Cerebellar cortex (tissue), 1 donor: ENCODE results near the gene CHD1L.
"Not testable (repeated sequence)": the region's sequence is repeated elsewhere in the genome, so short reads cannot be mapped to it uniquely, and the experiment has no call there.

ENCODE experiments used
- DNase-seq: peaks from one replicate; pipeline ENCODE4 v3.0.0-alpha.2; 2015; ENCODE audit warnings: low spot score

The CHD1L gene

DNA sequence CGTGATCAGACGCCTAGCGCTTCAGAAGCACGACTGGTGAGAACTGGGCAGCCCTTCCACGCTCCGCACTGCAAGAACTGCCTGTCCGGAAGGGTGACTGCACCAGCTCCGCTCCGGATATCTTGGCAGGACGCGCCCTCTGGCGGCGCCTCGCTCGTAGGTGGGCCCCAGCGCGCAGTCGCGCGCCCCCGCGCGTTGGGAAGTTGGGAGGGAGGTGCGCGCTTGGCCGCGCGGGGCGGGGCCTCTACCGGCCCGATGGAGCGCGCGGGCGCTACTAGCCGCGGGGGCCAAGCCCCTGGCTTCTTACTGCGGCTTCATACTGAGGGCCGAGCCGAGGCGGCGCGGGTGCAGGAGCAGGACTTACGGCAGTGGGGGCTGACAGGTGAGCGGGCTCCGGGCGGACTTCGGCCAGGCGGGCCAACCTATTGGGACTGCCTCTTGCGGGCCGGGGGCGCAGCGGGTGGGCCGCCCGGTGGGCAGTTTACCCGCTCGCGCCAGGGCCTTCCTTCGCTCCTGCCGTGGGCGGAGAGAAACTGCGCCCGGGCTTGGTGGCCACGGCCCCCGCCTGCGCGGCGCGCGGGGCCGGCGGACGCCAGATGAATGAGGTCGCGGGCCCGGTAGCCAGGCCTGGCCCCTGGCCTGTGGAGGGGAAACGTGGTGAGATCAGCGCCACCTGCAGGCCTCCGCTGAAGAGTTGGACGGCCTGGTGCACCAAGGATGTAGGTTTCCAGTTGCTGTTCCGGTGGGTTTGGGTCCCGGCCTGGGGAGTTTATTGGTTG lies at the start of gene CHD1L:
TSS of gene CHD1L (plus strand) at position 236 of the 779 bp plus-strand sequence. CDS start at position 256, 20 bp downstream.
- DNase-seq: peak; percentile 94

DNA sequence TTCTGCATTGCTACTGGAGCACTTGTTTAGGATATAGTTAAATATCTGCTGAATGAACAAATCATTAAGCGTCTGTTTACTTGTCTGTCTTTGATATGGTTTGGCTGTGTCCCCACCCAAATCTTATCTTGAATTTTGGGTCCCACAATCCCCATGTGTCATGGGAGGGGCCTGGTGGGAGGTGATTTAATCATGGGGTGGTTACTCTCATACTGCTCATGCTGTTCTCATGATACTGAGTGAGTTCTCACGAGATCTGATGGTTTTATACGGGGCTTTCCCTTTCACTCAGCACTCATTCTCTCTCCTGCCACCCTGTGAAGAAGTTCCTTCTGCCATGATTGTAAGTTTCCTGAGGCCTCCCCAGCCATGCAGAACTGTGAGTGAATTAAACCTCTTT lies 45.2 kb upstream of the CHD1L start:
- not testable (repeated sequence) for DNase-seq

DNA sequence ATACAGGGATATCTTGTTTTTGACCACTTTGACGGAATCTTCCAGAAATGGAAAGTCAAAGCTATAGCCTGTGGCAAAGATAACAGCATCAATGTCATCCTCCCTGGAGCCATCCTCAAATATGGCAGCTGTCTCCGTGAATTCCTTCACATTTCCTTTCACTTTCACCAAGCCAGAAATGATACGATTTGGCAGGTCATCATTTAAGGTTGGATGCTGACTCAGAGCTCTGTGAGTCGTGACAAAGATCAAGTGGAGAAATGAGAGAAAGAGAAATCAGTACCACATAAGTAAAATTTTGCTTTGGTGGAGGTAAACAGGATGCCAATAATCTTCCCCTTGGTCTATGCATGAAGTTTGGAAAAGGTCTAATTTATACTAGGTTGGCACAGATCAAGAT lies 41.2 kb upstream of the CHD1L start:
- DNase-seq: no peak

DNA sequence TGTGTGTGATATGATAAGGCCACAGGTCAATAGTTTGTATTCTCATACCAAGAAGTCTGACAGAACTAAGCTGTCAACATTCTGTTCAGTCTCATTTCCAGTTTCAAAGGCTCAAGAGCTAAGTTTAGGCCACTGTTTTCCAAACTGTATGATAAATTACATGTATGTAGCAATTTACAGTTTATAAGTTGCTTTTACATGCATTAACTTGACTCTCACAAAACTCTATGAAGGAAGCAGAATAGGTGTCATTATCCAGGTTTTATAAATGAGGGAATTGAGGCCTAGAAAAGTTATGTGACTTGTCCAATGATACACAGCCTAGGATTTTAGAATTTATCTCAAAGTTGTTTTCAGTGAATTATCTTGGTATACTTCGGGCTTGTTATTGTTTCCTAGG lies 40.7 kb upstream of the CHD1L start:
- DNase-seq: no peak

DNA sequence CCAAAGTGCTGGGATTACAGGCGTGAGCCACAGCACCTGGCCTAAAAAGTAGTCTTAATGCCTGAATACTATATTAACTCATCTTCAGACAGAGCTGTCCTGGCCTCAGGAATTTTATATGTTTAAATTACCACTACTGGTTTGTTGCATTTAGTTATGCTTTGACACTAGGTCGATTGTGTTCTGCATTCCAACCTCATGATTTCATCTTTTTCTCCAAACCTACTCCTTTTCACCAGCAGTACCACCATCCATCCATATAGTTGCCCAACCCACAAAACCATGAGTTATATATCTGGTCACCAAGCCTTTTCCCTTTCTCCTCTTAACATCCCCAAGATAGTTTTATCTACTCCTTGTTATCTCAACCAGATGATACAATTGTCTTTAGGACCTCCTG lies 39.9 kb upstream of the CHD1L start:
- no peak for DNase-seq

DNA sequence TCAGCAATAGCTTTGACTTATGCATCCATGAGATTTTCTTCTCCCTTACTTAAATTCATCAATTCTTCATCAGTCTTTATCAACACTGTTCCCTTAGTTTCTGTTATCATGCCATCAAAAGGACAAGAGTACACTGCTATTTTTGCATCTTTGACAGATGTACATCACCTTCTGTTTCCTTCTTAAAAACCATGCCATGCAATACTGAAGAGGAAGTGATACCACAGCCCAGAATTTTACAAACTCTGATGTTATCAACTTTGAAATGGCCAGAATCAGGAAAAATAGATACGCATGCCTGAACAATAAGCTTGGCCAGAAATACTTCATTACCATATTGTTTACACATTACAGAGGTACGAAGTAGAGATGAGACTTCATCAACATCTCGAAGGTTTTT lies 38.4 kb upstream of the CHD1L start:
- no peak for DNase-seq

DNA sequence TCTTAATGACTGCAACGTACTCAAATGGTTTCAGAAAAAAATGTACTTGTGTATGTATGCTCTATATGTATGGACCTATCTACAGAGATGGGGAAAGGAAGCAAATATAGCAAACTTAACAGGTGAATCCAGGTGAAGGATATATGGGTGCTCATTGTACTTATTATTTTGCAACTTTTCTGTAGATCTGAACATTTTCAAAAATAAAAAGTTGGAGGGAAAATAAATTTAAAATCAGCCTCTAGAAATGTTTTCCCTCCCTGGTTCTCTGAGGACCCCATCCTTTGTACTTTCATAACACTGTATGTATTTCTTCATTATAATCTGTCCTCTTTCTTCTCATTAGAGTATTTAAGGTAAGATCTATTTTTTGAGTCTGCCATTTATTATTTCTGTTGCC lies 35.3 kb upstream of the CHD1L start:
- no peak for DNase-seq

DNA sequence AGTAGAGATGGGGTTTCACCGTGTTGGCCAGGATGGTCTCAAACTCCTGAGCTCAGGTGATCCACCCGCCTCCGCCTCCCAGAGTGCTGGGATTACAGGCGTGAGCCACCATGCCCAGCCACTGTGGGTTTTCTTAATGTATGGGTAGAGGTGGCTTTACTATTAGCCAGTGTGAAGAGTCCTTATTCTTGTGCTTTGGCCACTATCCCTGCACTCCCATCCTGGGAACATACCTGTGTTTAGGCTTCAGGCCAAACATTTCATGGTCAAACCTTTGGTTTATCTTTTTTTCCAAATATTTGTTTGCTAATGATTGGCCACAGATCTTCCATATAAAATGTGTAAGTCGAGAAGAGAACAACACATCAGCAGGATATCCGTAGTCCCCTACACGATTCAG lies 33.9 kb upstream of the CHD1L start:
- DNase-seq: no peak

DNA sequence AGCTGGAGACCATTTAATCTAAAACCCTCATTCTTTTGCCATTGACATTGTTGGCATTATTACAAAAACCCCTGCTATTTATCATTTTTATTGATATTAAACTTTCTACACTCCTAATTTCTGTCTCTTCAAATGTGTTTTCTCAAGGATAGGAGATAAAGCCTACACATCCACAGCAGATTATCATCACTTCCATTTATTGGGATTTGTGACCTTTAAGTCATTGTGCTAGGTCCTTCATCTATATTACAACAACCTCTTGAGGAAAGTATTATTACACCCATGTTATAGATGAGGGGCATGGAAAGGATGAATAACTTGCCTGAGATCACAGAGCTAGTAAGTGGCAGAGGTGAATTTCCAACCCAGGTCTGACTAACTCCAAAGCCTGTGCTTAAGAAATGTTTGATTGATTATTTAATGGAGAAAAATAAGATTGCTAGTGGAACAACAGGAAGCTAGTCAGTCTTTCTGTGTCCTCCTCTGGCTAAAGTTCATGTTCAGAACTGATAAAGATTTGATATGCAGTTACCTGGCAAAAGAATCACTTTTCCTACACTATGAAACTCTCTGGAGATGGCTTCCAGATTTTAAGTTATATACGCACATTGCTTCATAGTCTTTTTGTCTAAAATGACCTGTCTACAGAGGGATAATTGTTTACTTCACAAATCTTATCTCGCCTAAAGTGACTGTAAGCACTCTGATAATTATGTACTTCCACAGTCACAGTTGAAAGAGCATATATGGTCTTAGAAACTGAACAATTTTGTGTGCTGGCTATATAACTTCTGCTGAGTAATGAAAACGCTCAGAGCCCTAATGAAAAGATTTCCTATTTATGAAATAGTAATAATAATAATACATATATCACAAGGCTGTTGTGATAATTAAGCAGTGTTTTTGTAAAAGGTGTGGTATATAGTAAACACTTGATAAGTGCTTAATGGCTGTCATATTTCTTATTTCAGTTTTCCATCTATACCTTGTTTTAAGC lies 32.4 kb upstream of the CHD1L start:
- DNase-seq: no peak

DNA sequence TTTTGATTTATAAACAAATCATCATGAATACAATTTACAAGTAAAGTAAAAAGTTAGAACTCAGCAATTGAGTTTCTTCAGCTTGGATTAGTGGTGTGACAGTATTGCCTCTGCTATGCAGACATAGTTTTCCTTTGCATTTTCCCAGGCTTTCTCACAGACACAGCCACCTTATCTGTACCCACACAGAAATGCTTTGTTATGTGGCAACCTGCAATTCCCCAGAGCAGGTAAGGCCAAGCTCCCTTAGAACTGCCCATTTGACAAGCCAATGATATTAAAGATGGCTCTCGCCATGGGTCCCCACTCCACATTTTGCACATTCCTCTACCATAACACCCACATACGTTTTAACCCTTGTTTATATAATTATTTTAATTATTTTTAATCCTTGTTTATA lies 31.5 kb upstream of the CHD1L start:
- no peak for DNase-seq

DNA sequence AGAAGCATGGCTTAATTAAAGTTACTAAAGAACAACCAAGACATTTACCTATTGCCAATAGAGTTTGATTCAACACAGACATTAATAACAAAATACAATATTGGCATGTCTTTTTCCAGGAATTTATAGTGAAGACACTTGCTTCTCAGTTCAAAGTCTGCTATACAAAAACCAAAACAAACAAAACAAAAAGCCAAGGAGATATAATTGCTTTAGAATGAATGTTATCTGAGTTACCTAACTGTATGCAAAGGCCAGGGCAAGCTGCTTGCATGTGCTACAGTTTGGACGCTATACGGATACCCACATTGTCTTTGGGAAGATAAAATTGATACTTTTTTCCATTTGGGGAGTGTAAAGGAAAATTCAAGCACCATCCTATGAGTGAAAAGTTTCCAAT lies 30.9 kb upstream of the CHD1L start:
- no peak for DNase-seq

DNA sequence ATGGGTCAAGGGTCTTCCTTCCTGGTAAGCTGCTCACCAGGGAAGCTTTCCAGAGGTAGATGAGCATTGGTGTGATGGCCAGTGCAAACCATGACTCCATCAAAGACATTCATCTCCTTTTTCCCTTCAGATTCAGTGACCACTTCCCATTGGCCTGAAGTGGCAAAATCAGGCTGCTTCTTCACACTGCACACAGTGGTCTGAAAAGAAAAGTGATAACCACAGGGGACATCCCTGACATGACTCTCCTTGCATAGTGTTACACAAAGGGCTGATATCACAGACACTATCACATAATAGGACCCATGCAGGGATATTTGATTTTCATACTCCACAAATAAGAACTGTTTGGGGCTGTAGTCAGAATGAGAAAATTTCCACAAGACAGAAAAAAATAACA lies 29.2 kb upstream of the CHD1L start:
- DNase-seq: no peak

DNA sequence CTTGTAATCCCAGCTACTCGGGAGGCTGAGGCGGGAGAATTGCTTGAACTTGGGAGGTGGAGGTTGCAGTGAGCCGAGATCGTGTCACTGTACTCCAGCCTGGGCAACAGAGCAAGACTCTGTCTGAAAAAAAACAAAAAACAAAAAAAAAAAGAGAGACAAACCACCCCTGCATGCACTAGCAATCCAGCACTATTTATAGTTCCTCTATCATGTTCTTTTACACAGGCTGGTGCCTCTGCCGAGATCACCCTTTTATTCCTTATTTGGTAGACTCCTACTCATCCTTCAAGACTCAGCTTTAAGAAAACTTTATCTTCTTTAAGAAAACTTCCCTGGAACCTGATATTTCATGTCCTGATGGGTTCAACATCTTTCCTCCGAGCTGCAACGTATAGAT lies 28.2 kb upstream of the CHD1L start:
- no peak for DNase-seq

DNA sequence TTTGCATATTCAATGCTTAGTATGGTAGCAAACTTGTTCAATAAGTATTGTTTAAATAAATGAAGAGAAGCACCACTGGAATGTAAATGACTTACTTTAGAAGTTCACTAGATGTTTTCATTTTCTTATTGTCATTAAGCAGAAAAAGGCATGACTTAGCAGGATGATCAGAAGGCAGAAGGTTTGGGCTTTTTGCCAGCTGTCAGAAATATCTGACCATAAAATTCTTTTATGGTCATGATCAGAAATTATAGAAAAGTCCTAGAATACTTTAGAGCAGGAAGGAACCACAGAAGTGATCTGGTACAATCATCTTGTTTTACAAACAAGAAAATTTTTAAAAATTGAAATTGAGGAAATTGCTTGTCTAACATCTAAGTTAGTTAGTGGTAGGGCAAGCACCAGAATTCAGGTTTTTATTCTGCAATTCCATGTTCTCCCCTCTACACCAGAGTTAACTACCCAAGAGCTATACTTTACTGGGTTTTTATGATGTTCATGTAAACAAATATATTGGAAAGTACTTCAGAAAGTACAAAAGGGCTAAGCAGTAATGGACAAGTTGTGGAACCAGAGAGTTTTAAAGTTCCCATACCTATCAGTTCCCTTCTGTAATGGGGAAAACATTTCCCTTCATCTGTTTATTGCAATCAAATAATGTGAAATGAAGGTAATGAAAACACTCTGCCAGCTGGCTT lies 27.5 kb upstream of the CHD1L start:
- DNase-seq: no peak

DNA sequence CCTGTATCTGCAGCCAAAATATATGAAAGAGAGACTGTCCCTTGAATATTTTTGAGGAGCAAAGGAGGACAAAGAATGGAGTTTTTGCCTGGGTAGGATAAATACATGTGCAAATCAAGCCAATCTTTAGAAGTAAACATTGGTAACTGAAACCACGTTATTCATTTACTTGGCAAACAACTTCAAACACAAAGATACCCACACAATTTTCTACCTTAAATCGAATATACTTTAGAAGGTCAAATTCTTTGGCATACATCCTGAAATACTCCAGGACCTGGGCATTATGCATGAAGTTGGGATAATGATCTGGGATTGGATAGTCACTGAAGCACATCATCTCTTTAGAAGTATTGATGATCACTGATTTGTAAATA lies 27.0 kb upstream of the CHD1L start:
- no peak for DNase-seq

DNA sequence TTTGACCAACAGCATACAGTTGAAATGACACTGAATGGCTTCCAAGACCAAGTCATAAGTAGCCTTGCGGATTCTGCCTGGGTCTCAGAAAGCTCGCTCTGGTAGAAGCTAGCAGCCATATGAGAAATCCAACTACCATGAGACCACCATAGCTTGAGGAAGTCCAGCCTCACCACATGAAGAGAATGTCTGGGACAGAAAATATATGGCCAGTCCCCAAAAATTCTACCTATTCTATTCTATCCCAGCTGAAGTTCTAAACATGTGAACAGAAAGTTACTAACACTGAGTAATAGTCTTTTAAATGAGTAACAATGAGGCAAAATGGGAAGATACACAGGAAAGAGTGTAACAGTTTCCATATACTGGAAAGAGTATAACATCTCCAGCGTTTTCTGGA lies 26.4 kb upstream of the CHD1L start:
- no peak for DNase-seq

DNA sequence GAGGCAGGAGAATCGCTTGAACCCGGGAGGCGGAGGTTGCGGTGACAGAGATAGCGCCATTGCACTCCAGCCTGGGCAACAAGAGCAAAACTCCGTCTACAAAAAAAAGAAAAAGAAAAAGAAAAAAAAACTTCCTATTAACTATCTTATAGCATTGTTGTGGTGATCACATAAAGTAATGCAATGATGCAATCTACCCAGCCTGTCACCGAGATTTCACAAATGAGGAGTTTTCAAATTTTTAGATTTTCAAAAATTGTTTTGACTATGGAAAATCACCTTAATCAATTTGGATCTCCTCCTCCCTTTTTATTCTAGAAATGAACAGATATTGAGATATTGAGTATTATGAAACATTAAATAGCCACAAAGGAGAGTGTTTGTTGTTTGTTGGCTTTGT lies 25.3 kb upstream of the CHD1L start:
- DNase-seq: no peak

DNA sequence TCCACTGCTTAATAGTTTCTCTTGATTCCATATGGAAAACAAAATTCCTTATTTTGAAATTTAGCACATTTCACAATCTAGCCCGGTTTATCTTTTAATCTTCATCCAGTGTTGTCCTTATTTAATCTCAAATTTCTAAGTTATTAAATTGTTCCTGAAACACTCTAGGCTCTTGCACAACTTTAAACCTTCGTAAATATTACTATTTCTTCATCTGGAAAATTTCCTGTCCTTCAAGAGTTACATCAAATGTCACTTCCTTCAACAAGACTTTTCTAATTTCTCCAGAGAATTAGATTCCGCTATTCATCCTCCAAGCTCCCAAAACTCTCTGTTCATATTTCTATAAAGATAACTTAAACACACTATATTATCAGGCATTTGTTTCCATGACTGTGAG lies 23.9 kb upstream of the CHD1L start:
- no peak for DNase-seq

DNA sequence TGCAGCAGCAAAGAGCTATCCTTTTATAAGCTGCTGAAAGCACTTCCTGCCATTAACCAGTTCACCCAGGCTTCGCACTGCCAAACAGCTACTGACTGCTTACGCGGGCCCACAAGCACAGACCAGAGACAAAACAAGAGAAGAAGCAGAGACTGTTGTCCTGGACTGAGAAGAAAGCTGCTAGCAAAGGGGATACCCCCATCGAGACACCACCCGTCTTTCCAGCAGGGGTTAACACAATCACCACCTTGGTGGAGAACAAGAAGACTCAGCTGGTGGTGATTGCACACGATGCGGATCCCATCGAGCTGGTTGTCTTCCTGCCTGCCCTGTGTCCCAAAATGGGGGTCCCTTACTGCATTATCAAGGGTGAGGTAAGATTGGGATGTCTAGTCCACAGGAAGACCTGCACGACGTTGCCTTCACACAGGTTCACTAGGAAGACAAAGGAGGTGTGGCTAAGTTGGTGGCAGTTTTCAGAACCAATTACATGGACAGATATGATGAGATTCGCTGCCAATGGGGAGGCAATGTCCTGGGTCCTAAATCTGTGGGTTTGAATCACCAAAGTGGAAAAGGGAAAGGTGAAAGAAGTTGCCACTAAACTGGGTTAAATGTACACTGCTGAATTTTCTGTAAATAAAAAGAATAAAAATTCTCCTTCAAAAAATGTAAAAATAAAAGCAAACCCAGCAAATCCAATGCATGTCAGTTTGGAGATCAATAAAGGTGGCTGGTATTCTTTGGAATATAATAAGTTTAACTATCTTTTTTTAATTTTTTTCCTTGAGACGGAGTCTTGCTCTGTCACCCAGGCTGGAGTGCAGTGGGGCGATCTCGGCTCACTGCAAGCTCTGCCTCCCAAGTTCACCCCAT lies 18.5 kb upstream of the CHD1L start:
- DNase-seq: no peak

DNA sequence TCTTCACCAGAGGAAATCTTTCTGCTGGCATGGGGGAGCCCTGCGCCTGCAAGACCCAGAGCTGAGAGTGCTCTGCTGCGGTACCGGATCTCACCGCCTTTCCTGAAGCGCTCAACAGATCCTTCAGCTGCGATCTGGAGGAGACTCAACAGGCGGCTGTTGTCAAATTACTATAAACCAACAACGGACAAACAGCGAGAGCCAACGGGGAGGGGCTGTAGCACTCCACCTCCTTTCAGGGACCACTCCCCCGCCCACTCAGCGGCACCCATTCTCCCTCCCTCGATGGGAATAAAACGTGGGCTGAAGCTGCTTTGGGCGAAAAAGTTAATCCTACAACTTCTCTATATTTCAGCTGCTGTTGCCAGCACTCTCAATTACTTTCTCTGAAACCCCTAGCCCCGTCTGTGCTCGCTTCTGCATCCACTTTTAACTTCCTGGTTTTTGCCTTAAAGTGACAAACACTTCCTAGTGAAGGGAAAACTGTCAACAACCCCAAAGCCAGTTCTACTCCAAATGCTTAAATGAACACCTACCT lies 17.2 kb upstream of the CHD1L start, which contains the start of gene FMO5:
TSS of gene FMO5 (minus strand) at position 147 of the 538 bp plus-strand sequence. CDS start 310 bp downstream, outside the sequence.
- peak; percentile 40 for DNase-seq

DNA sequence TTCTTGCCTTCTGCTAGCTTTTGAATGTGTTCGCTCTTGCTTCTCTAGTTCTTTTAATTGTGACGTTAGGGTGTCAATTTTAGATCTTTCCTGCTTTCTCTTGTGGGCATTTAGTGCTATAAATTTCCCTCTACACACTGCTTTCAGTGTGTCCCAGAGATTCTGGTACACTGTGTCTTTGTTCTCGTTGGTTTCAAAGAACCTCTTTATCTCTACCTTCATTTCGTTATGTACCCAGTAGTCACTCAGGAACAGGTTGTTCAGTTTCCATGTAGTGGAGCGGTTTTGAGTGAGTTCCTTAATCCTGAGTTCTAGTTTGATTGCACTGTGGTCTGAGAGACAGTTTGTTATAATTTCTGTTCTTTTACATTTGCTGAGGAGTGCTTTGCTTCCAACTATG lies 11.5 kb upstream of the CHD1L start:
- DNase-seq: not testable (repeated sequence)
